GM21723 (cell line): ENCODE data around the gene PIGM.

Experiments
- ATAC-seq: cut with Tn5 transposase; IDR thresholded peaks from one replicate; pipeline ENCODE4 v1.9.1; 2021; ENCODE audit warnings: mild to moderate bottlenecking, moderate library complexity; ENCODE audit not compliant: unreplicated experiment

The PIGM gene

GRCh38 chr1:160031365-160032164 lies at the start of gene PIGM:
TSS of gene PIGM (minus strand) at chr1:160031990. CDS start at chr1:160031739, 251 bp downstream.
- peak; percentile 91 for ATAC-seq

GRCh38 chr1:160081261-160081936 lies 49.6 kb upstream of the PIGM start, which contains the start of gene KCNJ9:
TSS of gene KCNJ9 (plus strand) at chr1:160081538. CDS start at chr1:160084031, 2,493 bp downstream.
- ATAC-seq: no peak

DNA sequence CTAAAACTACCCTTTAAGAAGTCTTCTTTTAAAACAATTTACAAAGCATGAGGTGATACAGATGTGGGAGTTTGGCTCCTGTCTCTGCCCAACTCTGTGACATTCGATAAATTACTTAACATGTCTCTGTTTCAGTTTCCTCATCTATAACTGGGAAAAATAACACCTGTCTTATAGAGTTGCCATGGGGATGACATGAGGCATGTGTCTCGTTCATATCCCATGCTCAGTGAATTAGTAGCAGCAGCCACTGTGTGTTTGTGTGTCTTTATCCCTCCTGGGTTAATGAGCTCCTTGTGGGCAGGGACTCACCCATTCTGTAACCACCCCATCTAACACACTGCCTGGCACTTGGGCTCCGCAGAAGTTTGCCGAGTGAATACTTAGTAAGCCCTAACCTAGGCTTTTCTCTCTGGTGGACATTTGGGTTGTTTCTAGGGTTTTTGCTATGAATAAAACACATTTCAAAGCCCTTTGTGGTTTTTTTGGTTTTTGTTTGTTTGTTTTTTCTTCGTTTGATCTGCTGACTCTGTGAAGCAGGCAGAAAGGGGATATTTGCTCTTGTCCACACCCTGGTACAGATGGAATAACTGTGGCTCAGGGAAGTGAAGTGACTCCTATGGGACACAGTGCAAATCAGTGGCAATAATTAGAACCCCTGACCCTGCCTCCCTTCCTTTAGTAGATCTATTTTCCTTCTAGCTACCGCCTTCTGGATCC lies 48.8 kb upstream of the PIGM start:
- no peak for ATAC-seq

DNA sequence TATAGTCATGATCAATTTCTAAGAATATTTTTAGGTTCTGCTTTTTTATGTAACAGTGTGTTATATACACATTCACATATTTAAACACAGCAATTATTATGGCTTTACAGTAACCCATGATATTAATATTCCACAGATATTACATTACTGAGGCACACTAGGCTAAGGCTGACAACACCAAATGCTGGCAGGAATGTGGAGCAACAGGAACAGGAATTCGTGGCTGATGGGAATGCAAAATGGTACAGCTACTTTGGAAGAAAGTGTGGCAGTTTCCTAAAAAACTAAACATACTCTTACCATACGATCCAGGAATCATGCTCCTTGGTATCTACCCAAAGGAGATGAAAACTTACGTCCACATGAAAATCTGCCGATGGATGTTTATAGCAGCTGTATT lies 47.7 kb upstream of the PIGM start:
- ATAC-seq: no peak

DNA sequence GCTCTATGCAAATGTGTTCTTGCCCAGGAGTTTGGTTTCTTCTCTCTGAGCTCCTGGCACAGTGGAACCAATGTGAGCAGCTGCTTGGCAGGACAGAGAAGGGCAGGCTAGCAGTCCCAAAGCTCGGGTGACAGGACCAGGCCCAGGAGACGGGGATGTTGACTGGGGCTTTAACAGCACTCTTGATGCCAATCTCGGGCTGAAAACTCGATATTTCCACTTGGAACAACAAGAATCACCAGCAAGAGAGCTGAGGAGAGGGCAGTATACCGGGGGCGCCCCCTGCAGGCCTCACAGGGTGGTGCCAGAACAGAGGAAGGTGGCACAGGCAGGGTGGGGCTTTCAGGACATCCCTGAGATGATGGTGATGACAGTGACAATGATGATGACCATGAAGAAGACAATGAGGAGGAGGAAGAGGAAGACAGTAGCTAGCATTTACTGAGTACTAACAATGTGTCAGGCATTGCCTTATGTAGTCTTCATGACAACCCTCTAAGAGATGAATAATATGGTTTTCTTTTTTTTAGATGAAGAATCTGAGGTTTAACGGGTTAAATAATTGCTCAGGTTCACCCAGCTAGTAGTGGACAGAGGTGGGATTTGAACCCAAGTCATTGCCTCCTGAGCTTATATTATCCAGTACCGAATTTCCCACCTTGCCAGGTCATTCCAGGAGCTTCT lies 46.9 kb upstream of the PIGM start:
- ATAC-seq: peak; percentile 78

DNA sequence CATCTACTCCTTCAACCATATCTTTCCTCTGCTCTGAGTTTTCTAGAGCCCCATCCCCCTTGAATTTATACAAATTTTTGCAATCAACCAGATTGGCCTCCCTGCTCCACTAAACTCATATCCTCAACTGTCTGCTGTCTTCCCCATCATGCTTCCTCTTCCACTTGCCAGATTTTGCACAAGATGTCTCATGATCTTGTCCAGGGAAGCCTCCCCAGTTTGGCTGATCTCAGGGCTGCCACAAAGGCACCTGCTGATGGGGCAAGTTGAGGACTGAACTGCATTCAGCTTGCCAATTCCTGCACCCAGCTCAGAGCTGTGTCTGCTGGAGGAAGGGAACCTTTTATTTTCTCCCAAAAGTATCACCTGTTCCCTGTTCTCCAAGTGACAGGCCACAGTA lies 45.7 kb upstream of the PIGM start:
- ATAC-seq: no peak

GRCh38 chr1:160076295-160076694 lies 44.5 kb upstream of the PIGM start:
- no peak for ATAC-seq

DNA sequence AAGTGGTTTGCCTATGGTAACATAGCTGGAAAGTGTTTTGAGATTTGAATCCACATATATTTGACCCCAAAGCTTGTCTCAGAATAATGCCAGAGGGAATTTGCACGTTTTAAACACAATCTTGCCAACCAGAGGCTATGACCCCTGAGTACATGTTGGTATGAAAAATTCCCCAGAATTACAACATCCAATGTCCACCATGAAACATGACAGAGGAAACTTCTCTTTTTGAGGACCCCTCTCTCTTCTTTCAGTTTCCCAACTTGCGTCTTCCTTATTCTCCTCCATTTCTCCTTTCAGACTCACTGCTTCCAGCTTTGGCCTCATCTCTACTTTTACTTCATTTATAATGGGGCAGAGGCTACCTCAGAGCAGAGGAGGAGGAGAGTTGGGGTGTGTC lies 44.0 kb upstream of the PIGM start:
- no peak for ATAC-seq

DNA sequence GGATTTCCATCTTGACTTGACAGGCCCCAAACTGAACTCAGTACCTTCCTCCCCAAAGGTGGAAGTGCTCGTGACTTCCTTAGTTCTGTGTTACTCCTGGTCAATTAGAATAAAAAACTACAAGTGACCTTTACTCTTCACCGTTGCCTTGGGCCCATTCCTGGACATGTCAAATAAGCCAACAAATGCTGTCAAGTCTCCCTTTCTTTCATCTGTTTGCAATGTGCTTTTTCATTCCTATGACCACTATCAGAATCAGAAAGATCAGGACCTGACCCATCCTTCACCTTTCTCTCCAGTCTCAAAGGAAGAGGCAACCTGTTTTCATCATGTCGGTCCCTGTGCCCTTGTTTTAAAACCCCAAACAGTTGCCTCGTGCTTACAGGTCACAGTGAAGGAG lies 43.1 kb upstream of the PIGM start:
- no peak for ATAC-seq

GRCh38 chr1:160071289-160071688 lies 39.5 kb upstream of the PIGM start:
- no peak for ATAC-seq

DNA sequence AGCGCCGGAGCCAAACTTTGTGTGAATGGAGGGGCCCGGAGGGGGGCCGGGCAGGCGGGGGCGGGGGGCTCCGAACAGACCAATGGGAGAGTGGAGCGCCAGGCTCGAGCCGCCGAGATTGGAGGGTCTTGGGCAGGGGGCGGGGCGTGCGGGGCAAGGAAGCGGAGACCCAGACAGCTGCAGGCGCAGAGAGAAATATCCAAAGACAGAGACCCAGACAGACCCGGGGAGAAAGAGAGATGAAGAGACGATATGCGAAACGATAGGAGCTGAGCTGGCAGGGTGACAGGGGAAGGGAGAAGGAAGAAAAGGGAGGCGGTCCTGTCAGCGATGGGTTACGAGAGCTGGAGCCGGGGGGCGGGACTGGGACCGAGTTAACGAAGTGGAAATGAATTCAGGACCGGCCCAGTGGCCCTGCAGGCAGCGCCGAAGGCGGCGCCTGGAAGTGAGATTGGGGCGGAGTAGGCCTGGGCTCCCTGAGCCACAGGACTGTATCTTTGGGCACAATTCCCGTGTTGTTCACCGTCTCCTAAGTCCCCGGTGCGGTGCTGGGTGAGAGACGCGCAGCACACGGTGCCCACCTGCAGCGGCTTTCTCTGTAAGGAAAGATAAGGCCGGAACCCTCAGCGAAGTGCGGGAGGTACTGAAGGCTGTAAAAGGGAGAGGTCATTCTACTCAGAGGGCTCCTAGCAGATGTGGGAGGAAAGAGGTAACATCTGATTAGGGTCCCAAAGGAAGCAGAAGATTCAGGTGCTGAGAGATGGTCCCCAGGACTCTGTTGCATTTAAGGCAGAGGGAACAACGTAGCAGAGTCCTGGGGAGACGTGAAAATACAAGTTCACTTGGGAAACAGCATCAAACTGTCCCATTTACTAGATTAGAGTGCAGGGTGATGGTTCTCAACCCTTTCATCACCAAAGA lies 38.7 kb upstream of the PIGM start:
- ATAC-seq: peak; percentile 52

DNA sequence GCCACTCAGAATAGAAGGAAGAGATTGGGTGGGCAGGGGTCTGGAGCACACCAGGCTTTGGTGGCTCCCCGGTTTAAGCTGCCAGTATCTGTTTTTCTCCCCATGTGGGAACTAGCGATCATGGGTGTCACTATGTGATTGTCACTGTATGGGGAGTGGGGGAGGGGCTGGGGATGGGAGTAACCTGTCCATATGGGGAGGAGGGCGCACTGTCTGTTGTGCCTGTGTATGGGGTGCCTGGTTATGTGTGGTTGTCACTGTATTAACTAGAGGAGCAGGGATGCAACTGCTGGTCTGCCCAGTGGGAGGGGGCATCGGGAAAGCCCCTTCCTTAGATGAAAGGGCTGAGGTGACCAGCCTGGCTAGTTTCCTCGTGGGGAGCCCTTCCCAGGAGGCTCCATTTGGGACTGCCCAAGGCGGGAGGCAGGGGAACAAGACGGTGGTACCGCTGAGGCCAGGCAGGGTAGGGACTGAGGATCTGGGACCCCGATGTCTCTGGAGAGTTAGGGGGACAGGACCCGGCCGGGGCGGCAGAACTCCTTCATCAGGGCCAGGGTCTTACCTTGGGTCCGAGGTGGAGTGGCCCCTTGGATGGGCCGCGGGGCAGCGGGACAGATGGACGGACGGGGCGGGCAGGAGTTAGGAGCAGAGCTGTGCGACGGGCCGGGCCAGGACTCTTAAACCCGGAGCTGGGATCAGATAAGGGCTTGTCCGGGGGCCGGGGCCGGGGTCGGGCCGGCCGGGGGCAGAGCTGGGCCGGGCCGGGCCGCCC lies 37.9 kb upstream of the PIGM start, which contains the start of gene KCNJ10:
TSS of gene KCNJ10 (minus strand) at position 701 of the 772 bp plus-strand sequence. CDS start 27,628 bp downstream, outside the sequence.
- peak; percentile 11 for ATAC-seq

DNA sequence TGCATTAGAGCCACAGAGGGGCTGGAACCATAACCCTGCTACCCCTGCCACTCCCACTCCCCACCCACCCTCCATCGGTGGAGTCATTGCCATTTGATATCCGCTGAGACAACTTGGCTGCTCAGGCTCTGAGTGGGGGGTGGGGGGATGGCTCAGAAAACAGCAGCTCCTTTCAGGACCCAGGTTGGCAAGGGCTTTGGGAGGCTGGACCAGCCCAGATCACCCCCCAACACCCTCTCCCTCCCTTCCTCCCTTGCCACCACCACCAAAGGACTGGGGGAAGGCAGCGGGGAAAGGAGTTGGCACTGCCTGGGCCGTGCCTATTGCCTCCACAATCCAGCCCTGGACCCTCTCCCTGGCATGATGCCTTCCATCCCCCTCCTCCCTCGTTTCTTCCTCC lies 36.4 kb upstream of the PIGM start:
- no peak for ATAC-seq

DNA sequence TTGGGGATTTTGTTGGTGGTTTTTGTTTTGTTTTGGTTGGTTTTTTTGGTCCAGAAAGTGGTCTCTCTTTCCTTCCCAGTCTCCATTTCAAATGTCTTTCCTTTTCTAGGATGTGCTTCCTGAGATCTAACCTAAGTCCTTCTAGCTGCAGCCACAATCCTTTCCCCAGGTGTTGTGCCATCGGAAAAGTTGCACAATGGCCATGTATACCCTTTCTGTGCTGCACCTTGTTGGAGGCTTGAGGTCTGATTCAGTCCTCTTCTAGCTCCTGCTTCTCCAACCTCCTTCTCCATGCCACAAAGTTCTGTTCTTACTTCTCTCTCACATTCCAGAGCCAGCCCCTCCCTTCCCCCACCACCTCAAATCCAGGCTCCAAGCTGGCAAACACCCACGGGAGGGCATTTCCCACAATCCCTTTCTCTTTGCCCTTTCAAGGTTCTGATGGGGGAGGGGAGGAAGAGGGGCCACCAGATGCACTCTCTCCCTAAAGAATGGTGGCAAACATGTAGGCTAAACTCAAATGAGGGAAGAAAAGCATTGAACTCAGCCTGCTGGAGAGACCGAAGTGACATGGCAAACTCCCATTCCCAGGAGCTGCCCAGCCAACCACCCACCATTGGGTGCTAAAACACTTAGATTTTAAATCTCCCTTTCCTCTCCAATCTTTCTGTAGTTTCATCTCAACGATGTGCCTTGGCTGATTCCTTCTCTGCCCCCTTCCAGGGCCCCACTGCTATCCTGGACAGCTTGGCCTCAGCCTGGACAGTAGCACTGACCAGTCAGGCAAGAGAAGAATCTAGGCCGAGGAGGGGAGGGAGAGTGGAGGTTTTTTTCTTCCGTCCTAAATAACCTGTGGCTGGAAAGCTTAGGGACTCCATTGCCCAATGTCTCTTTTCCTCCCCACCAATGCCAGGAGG lies 35.3 kb upstream of the PIGM start:
- ATAC-seq: no peak

- ATAC-seq: no peak
Measured at GRCh38 chr1:160064746-160065145, 33.0 kb upstream of the PIGM start.

DNA sequence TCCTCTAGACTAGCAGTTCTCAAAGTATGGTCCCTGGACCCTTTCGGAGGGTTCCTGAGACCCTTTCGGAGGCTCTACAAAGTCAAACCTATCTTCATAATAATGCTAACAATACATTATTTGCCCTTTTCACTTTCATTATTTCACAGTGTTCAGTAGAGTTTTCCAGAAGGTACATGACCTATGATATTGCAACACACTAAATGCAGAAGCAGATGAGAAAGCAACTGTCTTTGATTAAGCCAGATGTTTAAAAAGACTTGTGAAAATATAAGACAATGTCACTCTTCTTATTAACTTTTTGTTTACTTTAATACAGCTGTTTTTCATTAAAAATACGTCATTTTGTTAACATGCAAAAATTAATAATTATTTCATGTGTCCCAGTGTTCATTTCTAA lies 32.4 kb upstream of the PIGM start:
- ATAC-seq: no peak

GRCh38 chr1:160063176-160063575 lies 31.4 kb upstream of the PIGM start:
- ATAC-seq: no peak

DNA sequence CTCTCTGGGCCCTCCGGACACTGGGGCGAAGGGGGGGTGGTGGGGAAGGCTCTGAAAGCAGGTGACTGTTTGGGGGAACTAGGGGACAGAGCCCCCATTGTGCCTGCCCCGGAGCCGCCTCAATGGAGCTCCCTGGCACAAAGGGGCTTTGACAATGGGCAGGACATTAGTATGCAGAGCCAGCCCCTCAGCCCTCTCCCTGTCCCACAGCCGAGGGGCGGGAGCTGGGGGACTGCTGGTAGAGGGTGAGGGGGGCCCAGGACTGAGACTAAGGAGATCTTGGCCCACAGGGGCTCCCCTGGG lies 30.4 kb upstream of the PIGM start:
- ATAC-seq: no peak
